HUDEP-2 (cell line): ENCODE data around the gene NPAS1.

Source experiments
- DNase-seq, 76 experiments: peaks; one replicate each; lab custom pipeline; 2025; ENCODE audit not compliant: unreplicated experiment in 76 of 76; lab: John Stamatoyannopoulos, UW

The NPAS1 gene

DNA sequence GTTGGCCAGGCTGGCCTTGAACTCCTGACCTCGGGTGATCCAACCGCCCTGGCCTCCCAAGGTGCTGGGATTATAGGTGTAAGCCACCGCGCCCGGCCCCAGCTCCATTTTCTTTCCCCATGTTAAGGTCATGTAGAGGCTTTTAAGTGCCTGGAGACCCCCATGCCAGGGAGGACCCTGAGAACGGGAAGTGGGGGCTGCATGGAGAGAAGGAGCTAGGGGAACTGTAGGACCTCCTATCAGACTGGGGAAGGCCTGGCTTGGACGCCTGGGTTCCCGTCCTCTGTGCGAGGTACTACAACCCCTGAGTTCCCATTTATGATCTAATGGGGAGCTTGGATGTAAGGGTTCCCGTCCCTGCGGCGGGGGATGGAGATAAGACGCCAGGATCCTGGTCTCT is 714 bp upstream of the NPAS1 start:
- no peak for DNase-seq

DNA sequence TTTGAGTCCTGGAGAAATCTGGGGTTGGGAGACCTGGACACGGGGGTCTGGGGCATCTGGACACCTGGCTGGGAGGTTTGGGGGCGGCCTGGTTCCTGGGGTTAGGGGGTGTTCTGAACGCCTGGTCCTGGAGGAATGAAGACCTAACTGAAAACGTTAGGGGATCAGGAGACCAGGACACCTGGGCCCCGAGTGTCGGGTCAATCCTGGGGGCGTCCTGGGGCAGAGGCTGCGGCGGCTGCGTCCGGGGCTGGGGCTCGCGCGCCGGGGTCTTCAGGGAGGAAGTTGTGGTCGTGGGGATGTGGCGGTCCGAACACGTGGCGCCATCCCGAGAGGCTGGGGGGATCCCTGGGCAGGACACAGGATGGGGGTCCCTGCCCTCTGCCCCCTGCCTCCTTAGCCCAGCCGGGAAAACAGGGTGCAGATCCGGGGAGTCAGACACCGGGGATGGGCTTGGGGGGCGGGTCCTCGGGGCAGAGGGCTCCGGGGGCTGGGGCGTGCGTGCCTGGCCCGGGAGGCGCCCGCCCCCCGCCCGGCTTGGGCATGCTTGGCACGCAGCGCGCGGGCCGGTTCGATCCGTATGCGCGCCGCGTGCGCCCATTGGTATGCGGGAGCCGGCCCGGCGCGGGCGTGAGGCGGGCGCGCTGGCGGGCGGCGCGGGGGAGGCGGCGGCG is 632 bp downstream of the NPAS1 start:
- DNase-seq = no peak

DNA sequence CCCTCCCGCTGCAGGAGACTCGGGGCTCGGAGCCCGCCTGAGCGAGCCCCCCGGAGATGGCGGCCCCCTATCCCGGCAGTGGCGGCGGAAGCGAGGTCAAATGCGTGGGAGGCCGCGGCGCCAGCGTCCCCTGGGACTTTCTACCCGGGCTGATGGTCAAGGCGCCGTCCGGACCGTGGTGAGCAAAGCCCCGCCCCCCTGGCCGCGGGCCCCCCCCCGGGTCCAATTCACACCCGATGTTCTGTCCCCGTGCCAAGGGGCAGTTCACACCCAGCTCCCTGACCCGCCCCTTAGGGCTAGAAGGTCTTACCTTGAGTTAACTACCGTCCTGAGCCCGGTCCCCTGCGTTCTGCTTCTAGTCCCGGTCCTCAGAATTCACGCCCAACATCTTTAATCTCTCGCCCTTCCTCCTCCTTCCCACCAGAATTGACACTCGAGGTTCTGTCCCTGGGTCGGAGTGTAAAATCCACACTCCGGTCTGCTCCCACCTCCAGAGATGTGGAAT is 1.4 kb downstream of the NPAS1 start:
- no peak for DNase-seq

DNA sequence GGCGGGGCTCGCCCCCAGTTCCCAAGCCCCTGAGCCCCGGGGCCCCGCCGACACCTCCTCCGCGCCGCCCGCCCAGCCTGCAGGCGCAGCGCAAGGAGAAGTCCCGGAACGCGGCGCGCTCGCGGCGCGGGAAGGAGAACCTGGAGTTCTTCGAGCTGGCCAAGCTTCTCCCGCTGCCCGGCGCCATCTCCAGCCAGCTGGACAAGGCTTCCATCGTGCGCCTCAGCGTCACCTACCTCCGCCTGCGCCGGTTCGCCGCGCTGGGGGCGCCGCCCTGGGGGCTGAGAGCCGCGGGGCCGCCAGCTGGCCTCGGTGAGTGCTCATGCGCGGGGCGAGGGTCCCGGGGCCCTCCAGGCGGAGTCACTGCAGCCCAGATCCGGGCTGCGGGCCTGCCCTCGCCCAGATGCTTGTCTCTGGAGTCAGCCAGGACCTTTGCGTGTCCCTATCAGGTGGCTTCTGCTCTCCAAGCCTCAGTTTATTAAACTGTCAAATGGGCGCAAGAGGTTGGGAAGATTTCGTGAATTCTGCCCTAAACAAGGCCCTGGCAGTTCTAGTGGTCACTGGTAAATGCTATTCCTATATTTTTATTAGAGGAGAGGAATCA is 2.0 kb downstream of the NPAS1 start:
- DNase-seq = no peak

DNA sequence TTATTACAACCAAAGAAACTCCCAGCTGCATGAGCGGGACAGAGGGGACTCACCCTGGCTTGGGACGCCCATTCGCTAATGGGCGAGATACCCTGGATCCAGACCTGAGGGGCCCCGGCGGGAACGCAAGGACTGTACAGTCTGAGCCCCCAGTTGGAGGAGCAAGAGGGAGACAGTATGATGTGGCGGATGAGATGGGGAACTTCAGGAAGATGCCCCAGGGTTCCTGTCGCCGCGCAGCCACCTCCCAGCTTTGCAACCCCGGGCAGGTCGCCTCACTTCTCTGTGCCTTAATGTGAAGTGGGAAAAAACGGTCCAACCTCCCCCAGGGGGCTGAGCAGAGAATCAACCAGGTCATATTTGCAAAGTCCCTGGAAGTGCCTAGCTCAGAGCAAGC is 2.5 kb downstream of the NPAS1 start:
- DNase-seq = no peak

GRCh38 chr19:47022541-47023447 is 3.2 kb downstream of the NPAS1 start:
- no peak for DNase-seq

DNA sequence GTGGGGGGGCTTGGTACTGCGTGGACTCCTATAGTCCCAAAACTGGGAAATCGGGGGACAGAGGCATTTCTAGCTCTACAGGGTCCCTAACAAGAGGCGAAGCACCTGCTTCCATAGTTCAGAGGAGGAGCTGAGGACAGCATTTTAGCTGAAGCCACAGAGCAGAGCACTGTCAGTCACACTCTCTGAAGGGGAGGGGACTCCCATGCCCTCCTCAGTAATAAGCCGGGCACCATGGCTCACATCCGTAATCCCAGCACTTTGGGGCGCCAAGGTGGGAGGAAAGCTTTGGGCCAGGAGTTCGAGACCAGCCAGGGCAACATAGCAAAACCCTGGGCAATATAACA is 3.8 kb downstream of the NPAS1 start:
- no peak for DNase-seq

GRCh38 chr19:47024502-47024901 is 4.9 kb downstream of the NPAS1 start:
- DNase-seq = no peak

DNA sequence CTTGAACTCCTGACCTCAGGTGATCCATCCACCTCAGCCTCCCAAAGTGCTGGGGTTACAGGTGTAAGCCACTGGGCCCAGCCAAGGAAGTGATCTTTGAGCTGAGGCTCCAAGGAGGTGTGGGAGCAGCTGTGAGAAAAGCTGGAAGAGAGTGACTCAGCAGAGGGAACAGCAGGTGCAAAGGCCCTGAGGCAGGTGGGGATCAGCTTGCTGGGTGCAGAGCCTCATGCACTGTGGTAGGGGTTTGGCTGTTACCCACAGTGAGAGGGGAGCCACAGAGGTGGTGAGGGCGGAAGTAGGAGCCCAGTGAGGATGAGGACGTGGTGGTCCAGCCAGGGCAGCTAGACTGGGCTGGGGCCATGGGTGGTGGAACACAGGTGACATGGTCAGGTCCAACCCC is 6.5 kb downstream of the NPAS1 start:
- DNase-seq = no peak

- DNase-seq = no peak
Measured at GRCh38 chr19:47026889-47027288, 7.3 kb downstream of the NPAS1 start.

DNA sequence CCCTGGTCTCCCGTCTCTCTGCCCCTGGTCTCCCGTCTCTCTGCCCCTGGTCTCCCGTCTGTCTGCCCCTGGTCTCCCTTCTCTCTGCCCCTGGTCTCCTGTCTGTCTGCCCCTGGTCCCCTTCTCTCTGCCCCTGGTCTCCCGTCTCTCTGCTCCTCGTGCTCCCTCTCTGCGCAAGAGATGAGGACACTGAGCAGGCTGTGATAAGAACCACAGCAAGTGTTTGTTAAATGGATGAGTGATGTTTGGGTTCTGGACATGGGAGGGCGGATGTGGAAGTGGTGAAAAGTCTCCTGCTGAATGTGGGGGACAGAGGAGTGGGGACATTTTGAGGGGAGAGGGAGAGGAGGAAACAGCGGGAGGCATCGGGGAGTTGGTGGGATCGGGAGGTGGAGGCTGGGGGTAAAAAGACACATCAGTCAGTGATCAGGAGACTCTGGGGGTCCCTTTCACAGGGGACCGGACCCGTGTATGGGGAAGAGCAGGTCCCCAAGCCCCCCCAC is 8.0 kb downstream of the NPAS1 start:
- DNase-seq = no peak

GRCh38 chr19:47028195-47028601 is 8.6 kb downstream of the NPAS1 start:
- no peak for DNase-seq

- peak in 23 of 76 experiments; percentile 15 to 52 (median 24) for DNase-seq
Measured at GRCh38 chr19:47032171-47032811, 12.7 kb downstream of the NPAS1 start.

GRCh38 chr19:47035127-47036096 is 15.8 kb downstream of the NPAS1 start:
- peak in 74 of 76 experiments; percentile 47 to 98 (median 90) for DNase-seq

- peak in 11 of 76 experiments; percentile 15 to 60 (median 25) for DNase-seq
Measured at GRCh38 chr19:47036097-47036651, 16.5 kb downstream of the NPAS1 start.

DNA sequence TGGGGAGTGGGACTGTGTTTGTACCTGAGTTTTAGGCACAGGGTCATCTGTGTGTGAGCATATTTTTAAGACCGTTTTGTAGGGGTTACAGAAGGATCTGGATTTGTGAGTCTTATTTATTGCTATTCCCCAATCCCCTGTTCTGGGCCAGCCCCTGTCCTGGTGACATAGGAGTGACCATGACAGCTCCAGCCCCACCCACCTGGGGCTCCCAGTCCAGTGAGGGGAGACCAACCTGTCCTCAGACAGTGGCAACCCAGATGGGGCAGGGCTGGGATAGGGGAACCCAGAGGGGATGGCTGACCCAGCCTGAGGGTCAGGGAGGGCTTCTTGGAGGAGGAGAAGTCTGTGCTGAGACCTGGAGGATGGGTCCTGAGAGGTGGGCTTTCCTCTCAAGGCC is 18.1 kb downstream of the NPAS1 start:
- no peak for DNase-seq

- no peak for DNase-seq
Measured at GRCh38 chr19:47039239-47039874, 19.7 kb downstream of the NPAS1 start.

GRCh38 chr19:47040869-47041268 is 21.2 kb downstream of the NPAS1 start:
- no peak for DNase-seq
